GM12865 (cell line): ENCODE measurements around the gene MRPL19.
"Not testable (repeated sequence)": the region's sequence is repeated elsewhere in the genome, so short reads cannot be mapped to it uniquely, and the experiment has no call there.

ENCODE experiments used
- DNase-seq: peaks from one replicate; pipeline ENCODE4 v3.0.0; 2010; ENCODE audit warnings: low read depth
- H3K4me3 ChIP-seq: 2 replicates; pipeline ENCODE4 v1.5.1; 2011; ENCODE audit warnings: mild to moderate bottlenecking, low read depth, low read length, control low read depth
- TF ChIP-seq, protein P1 (sequence below): IDR thresholded peaks from 2 replicates; pipeline ENCODE4 v1.5.1; 2011; ENCODE audit warnings: low read length, control low read depth, low read depth, inconsistent platforms; ENCODE audit not compliant: insufficient read depth; ENCODE audit errors: missing control alignments

Gene MRPL19

DNA sequence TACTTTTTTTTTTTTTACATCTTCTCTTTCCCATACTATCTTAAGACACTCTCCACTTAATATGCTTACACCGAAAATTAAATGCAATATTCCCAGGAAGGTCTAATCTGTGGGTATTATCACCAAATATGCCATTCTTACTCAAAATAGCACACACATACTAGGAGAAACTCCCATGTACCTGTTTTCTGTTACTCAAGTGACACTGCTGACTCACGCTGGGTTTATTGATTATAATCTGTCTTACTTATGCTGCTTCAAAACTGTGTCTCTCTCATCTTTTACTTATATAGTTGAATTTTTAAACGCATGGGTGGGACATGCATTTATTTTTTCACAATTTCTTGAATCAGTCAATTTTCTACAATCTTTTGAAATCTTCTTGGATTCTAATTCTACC is 29.9 kb downstream of the MRPL19 start:
- TF ChIP-seq, protein P1, sequence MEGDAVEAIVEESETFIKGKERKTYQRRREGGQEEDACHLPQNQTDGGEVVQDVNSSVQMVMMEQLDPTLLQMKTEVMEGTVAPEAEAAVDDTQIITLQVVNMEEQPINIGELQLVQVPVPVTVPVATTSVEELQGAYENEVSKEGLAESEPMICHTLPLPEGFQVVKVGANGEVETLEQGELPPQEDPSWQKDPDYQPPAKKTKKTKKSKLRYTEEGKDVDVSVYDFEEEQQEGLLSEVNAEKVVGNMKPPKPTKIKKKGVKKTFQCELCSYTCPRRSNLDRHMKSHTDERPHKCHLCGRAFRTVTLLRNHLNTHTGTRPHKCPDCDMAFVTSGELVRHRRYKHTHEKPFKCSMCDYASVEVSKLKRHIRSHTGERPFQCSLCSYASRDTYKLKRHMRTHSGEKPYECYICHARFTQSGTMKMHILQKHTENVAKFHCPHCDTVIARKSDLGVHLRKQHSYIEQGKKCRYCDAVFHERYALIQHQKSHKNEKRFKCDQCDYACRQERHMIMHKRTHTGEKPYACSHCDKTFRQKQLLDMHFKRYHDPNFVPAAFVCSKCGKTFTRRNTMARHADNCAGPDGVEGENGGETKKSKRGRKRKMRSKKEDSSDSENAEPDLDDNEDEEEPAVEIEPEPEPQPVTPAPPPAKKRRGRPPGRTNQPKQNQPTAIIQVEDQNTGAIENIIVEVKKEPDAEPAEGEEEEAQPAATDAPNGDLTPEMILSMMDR: no peak
- H3K4me3 ChIP-seq: no peak overlapping the region

DNA sequence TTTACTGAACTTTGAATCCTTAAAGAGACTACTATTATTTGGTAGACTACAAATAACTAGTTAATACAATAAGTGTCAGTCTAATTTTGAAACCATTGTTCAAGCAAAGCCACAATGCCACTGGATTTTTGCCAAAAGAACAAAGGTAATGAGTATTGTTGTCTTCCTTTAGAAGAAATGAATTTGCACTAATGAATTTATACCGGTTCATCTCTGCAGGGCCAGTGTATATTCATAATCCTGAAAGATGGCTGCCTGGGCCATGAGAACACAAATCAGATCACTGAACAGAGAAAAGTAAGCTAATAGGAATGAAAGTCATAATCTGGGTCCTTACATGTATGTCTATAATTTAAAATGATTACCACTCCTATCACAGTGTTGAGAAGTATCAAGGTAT is 33.0 kb downstream of the MRPL19 start:
- DNase-seq: no peak
- TF ChIP-seq, protein P1: no peak
- no peak overlapping the region for H3K4me3 ChIP-seq

More for the DNA sequence above, 29.9 kb downstream of the MRPL19 start:
- no peak for DNase-seq

DNA sequence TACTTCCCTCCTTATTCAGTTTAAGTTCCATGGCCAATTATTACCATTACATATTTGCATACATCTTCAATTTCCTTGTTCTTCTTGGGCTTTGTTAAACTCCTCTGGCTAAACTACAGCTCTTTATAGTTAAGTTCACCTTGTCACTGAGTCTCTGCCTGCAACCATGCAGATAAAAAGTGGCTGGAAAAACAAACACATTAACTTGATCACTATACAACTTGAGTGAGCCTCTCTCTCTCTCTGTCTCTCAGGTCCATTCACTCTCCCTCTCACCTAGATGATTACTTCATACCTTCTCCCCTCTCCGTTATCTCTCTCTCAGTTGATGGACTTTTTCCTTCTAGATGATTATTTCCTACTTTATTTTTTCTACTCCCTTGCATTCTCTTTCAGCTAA is 33.8 kb downstream of the MRPL19 start:
- TF ChIP-seq, protein P1: no peak
- H3K4me3 ChIP-seq: no peak overlapping the region
- no peak for DNase-seq

DNA sequence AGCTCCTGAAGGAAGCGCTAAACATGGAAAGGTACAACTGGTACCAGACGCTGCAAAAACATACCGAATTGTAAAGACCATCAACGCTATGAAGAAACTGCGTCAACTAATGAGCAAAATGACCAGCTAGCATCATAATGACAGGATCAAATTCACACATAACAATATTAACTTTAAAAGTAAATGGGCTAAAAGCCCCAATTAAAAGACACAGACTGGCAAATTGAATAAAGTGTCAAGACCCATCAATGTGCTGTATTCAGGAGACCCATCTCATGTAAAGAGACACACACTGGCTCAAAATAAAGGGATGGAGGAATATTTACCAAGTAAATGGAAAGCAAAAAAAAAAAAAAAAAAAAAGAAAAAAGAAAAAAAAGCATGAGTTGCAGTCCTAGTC is 36.8 kb downstream of the MRPL19 start:
- not testable (repeated sequence) for DNase-seq, H3K4me3 ChIP-seq

DNA sequence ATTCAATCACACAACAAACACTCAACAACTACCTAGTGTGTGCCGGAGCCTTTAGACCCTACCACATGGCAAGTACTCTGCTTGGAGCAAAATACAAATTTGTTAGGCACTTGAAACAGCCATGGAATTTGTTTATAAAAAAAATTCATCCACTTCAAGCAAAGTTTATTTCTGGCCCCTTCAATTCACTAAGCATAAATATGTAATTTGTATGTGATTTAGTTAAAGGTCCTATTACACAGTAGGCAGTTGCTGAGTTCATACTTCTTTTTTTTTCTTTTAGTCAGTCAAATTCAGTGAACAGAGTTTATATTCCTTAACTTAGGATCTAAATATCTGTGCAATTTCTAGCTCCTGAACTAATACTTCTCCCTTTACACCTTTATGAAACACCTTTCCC is 41.6 kb downstream of the MRPL19 start:
- DNase-seq: no peak
- TF ChIP-seq, protein P1: no peak
- no peak overlapping the region for H3K4me3 ChIP-seq

DNA sequence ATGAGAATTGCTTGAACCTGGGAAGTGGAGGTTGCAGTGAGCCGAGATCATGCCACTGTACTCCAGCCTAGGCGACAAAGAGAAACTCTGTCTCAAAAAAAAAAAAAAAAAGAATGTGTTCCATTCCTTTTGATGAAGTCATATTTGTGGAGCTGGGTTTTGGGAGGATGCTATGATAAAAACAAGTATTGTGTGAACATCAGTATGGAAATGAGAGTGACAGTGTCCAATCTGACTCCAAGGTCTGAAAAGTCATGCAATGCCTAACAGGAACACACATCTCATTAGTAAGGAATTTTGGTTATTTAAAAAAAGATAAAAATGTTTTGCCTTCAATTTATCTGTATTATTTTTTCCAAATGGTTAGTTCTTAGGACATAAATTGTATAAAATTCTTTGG is 52.3 kb downstream of the MRPL19 start:
- H3K4me3 ChIP-seq: no peak overlapping the region
- TF ChIP-seq, protein P1: no peak
- DNase-seq: no peak

DNA sequence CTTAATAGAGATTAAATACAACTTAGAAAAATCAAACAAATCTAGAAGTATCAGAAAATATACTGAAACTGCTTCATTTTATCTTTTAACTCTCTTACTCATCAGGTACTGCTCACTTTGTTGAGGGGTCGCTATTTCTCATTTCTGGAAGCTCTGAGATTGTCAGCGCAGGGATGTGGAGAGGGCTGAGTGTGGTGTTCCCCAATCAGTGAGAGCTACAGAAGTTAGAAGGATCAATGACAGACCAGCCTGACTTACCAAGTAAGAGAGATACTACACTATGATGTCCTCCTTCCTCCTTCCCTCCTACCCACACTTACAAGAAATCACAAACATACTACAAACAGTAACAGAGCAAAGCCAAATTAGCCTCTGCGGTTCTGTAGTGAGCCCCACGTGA is 56.0 kb downstream of the MRPL19 start:
- no peak for DNase-seq
- TF ChIP-seq, protein P1: no peak
- H3K4me3 ChIP-seq: no peak overlapping the region
